ENCODE measurements around the gene TMSB10. TPM values are rescaled to one million over a fixed set of nuclear protein-coding genes. Genes with fewer than 3 reads are reported as not detected.
A peak's percentile ranks its signal among the peaks of the same experiment; 100 is the strongest.

Gene TMSB10
- total RNA-seq, 2 experiments from 2014 or later: 869 to 1,901 TPM

GRCh38 chr2:84946204-84947009, 41.0 kb downstream of the TMSB10 start:
- Histone ChIP-seq H3K36me3 (ENCODE audit: insufficient read depth, low read length) (0 out of 2 replicates have a peak, but pooled peaks cover 4% of the 10 kb centered on the region), H3K4me3 (ENCODE audit: low read depth, low read length, poor library complexity, severe bottlenecking) (peak overlapping the region; percentile 42), H2AFZ (ENCODE audit: low read length) (peak overlapping the region; percentile 81), H3K9me3 (ENCODE audit: low read length) (no peaks in the 10 kb centered on the region), H3K4me2 (ENCODE audit: low read length) (peak overlapping the region; percentile 67), H3K9me2 (ENCODE audit: insufficient read depth, low read length) (no peaks in the 10 kb centered on the region), H4K20me1 (ENCODE audit: insufficient read depth, low read length) (no peaks in the 10 kb centered on the region), H3K79me2 (ENCODE audit: insufficient read depth, low read depth, low read length) (no peaks in the 10 kb centered on the region), H3K27ac (ENCODE audit: low read depth, low read length, poor library complexity, severe bottlenecking) (peak overlapping the region; percentile 75), H3K4me1 (ENCODE audit: insufficient read depth, low read length, poor library complexity, severe bottlenecking) (peaks cover 41% of the 10 kb centered on the region)
- CTCF ChIA-PET (ENCODE audit: unreplicated experiment): interaction anchor here (1.1 to 2.5 kb wide), 3 partner anchors 20 to 25 kb away, joined by 3 to 30 read pairs (median 6); partner anchors contain the start of gene KCMF1
- no TSS peak for BruUV-seq (replicated peaks)
- DNase-seq (ENCODE audit: low spot score): peak; percentile 70
- TF ChIP-seq CTCF (conservative IDR thresholded peaks at IDR 0.05; ENCODE audit: low read length) (peak; percentile 54), EZH2phosphoT487 (IDR thresholded peaks at IDR 0.05; ENCODE audit: borderline replicate concordance, low read depth, low read length) (no peak)
- intact Hi-C loops (cut with micrococcal nuclease; ENCODE audit: unreplicated experiment): loop anchor here (1.0 kb wide), 2 partner anchors 20 to 23 kb away; no protein-coding TSS in a partner anchor
- POLR2A ChIA-PET: interaction anchor here (0.6 to 10.8 kb wide), 18 partner anchors 8 to 473 kb away, joined by 3 to 107 read pairs (median 4); partner anchors contain the start of gene KCMF1

- H3K9me2 ChIP-seq (ENCODE audit: insufficient read depth, low read length): no peaks in the 10 kb centered on the region
- peak overlapping the region; percentile 75 for H3K27ac ChIP-seq (ENCODE audit: low read depth, low read length, poor library complexity, severe bottlenecking)
- TF ChIP-seq CTCF (conservative IDR thresholded peaks at IDR 0.05; ENCODE audit: low read length) (no peak), EZH2phosphoT487 (IDR thresholded peaks at IDR 0.05; ENCODE audit: borderline replicate concordance, low read depth, low read length) (no peak)
- peak overlapping the region; percentile 67 for H3K4me2 ChIP-seq (ENCODE audit: low read length)
- no peak overlapping the region for H3K4me3 ChIP-seq (ENCODE audit: low read depth, low read length, poor library complexity, severe bottlenecking)
- no peaks in the 10 kb centered on the region for H4K20me1 ChIP-seq (ENCODE audit: insufficient read depth, low read length)
- H3K4me1 ChIP-seq (ENCODE audit: insufficient read depth, low read length, poor library complexity, severe bottlenecking): peaks cover 39% of the 10 kb centered on the region
- H3K9me3 ChIP-seq (ENCODE audit: low read length): no peaks in the 10 kb centered on the region
- 0 out of 2 replicates have a peak, but pooled peaks cover 4% of the 10 kb centered on the region for H3K36me3 ChIP-seq (ENCODE audit: insufficient read depth, low read length)
- no TSS peak for BruUV-seq (replicated peaks)
- CTCF ChIA-PET (ENCODE audit: unreplicated experiment): interaction anchor here (1.1 to 2.5 kb wide), 2 partner anchors 21 to 24 kb away, joined by 3 to 30 read pairs; partner anchors contain the start of gene KCMF1
- H2AFZ ChIP-seq (ENCODE audit: low read length): peak overlapping the region; percentile 81
- H3K79me2 ChIP-seq (ENCODE audit: insufficient read depth, low read depth, low read length): no peaks in the 10 kb centered on the region
- POLR2A ChIA-PET: interaction anchor here (0.6 to 10.8 kb wide), 13 partner anchors 9 to 472 kb away, joined by 3 to 107 read pairs (median 4); partner anchors contain the start of gene KCMF1
- intact Hi-C loops (cut with micrococcal nuclease; ENCODE audit: unreplicated experiment): no loop called here
- no peak for DNase-seq (ENCODE audit: low spot score)
These were observed 41.6 kb downstream of the TMSB10 start for GRCh38 chr2:84947010-84947593.
